SIG-M5 treated with dmso at 0.1 percent for 504 hours (cell line): ENCODE measurements around the gene NFATC4.
A peak's percentile ranks its signal among the peaks of the same experiment; 100 is the strongest.
"Not testable (repeated sequence)": the region's sequence is repeated elsewhere in the genome, so short reads cannot be mapped to it uniquely, and the experiment has no call there.

Source experiments
- DNase-seq: peaks from one replicate; lab custom pipeline; 2025; ENCODE audit not compliant: unreplicated experiment; lab: John Stamatoyannopoulos, UW

The NFATC4 gene

GRCh38 chr14:24387579-24387978 is 19.6 kb downstream of the NFATC4 start:
- DNase-seq: not testable (repeated sequence)

GRCh38 chr14:24388474-24389179 is 20.6 kb downstream of the NFATC4 start:
- no peak for DNase-seq

GRCh38 chr14:24389226-24389848 is 21.4 kb downstream of the NFATC4 start:
- no peak for DNase-seq

GRCh38 chr14:24390701-24391468 is 22.9 kb downstream of the NFATC4 start:
- no peak for DNase-seq

- DNase-seq: peak; percentile 61
Measured at GRCh38 chr14:24392325-24393091, 24.5 kb downstream of the NFATC4 start.

- DNase-seq: no peak
Measured at GRCh38 chr14:24394275-24394674, 26.3 kb downstream of the NFATC4 start.

GRCh38 chr14:24395609-24396582 is 27.9 kb downstream of the NFATC4 start:
- DNase-seq: peak; percentile 22

DNA sequence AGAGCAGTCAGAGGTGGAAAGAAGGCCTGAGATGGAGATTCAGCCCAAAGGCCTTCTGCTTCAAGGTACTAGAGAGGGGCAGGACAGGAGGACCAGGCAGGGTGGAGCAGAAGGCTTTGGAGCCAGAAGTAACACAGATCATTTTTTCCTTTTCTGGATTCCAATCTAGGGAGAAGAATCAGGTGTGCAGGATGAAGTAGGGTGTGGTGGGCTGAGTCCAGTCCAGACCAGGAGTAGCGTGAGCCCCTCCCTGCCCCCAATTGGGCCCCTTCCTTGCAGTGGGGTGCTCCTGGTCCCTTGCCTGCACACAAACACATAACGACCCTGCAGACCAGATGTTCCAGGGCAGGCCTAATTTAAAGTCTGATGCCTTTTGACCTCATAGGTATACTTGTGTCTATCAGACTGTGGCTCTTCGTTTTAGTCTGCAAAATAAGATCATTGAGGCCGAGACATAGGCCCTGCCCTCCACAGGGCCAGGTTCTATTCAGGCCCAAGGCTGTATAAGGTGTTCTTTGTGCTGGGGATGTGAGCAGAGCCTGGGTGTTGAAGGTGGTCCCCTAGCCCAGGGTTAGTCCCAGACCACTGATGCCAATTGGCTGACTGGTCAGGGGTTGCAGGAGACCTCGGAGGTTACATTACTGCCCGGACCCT is 29.8 kb downstream of the NFATC4 start:
- DNase-seq: no peak

DNA sequence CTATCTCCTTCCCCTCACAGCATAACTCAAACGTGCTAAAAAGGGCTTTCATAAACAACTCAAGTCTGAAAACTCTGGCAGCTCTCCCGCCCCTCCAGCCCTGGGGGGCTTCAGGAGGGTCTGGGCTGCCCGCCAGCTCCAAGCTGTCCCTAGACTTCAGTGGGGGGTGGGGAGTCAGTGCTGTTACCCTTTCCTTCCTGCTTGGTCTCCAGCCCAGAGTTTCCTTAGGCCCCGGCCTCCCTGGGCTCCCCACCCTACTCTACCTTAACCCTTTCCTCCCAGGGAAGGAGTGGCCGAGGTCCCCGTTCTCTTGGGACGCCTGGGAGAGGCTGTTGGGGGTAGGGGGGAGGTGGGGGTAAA is 30.3 kb downstream of the NFATC4 start:
- no peak for DNase-seq

- no peak for DNase-seq
Measured at GRCh38 chr14:24398653-24399446, 30.9 kb downstream of the NFATC4 start, which contains the start of gene NYNRIN. TSS of gene NYNRIN (plus strand) at chr14:24399003. CDS start at chr14:24399247, 244 bp downstream.

- DNase-seq: no peak
Measured at GRCh38 chr14:24399447-24399822, 31.5 kb downstream of the NFATC4 start.

DNA sequence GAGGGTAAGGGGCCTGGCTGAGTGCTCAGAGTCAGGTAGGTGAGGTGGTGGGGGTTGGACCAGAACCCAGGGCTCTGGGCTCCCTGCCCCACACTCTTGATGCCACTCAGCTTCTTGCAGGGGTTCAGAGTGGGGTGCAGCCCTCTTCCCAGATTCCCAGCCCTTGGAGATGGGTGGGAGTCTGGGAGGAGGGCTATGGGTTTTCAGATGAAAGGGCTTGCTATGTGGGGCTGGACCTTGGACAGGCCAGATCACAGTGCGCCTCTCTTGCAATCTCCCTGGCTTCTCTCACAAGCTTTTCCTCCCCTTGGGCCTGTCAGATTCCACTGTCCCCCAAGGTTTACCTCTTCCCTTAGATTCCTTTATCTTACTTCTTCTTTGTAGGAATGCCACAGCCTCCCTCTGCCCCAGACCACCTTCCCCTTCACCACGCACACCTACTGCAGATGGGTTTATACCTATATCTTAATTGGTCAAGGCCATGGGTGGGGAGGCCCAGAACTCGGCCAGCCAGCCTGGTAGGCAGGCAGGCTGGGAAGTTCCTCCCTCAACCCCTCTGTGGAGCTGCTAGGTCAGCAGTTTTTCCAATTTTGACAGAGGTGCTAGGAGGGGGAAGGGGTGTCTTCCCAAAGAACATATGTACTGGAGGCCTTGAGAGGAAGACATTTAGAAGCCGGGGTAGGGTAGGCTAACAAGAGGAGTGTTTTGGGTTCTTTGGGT is 32.2 kb downstream of the NFATC4 start:
- DNase-seq: no peak

GRCh38 chr14:24401810-24402702 is 34.1 kb downstream of the NFATC4 start:
- DNase-seq: no peak

GRCh38 chr14:24403294-24403998 is 35.5 kb downstream of the NFATC4 start:
- DNase-seq: no peak

GRCh38 chr14:24404814-24405213 is 36.8 kb downstream of the NFATC4 start:
- no peak for DNase-seq

DNA sequence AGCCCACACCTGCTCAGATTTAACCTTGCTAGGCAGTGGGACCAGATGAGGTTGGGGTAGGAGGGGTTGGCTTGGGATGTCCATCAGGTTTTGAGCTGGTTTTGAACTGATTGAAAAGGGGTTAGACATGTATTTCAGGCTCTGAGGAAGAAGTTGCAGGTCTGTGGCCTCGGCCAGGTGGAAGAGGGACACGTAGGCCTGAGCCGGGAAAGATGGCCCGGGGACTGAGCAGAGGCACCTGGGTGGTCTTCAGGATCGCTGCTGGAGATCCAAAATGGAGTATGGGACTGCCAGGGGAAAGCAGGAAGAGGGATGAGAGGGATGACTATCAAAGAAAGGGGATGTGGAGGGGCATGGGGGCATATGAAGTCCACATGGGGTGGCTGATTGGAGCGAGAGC is 38.4 kb downstream of the NFATC4 start:
- no peak for DNase-seq
